Mucosa of descending colon (tissue), 3 donors: ENCODE measurements around the gene SH3BP2. TPM values are rescaled to one million over a fixed set of nuclear protein-coding genes. Genes with fewer than 3 reads are reported as not detected.

Experiments
- ATAC-seq: fragments of 200-7000 bp; cut with Tn5 transposase; one replicate; pipeline ENCODE4 v1.9.1; 2020; ENCODE audit warnings: mild to moderate bottlenecking, moderate library complexity
- DNase-seq, 3 donors: peaks; one replicate each; pipeline ENCODE4 v3.0.0-alpha.2; 2020
- H3K36me3 ChIP-seq: fragments of 200-600 bp; one replicate; pipeline ENCODE4 v1.8.0; 2021; ENCODE audit warnings: low read depth, mild to moderate bottlenecking
- H3K4me1 ChIP-seq: fragments of 200-600 bp; one replicate; pipeline ENCODE4 v1.8.0; 2021; ENCODE audit warnings: low read depth, mild to moderate bottlenecking
- H3K4me3 ChIP-seq: fragments of 200-600 bp; one replicate; pipeline ENCODE4 v1.8.0; 2021; ENCODE audit warnings: mild to moderate bottlenecking
- H3K9me3 ChIP-seq: fragments of 200-600 bp; one replicate; pipeline ENCODE4 v1.8.0; 2021; ENCODE audit warnings: mild to moderate bottlenecking
- intact Hi-C, 2 donors: fragments of 100-400 bp; cut with DNase I in 1 of 2; cut with micrococcal nuclease in 1 of 2; formaldehyde crosslinking; loops; one replicate each; pipeline versions ENCODE4 v1.11.0 to v1.11.1; 2022; cut with DNase I, micrococcal nuclease
- long read RNA-seq, 2 donors: library from polyadenylated mRNA; unstranded; transcript quantifications; one replicate each; pipeline ENCODE4 v2.0.0, GENCODE V29; 2019 to 2021
- total RNA-seq, 3 donors: library from RNA; stranded (reverse); fragmentation: NEBNext Ultra II Directional in 2 of 3; extraction: Animal tissue kit (Norgen Biotek cat#: 25700) in 2 of 3; gene quantifications; one replicate each; pipeline versions ENCODE4 v1.2.1 to v1.2.4, GENCODE V29; 2021 to 2023
- TF ChIP-seq, protein P1 (sequence below): fragments of 200-600 bp; IDR thresholded peaks from one replicate; pipeline ENCODE4 v1.8.0; 2022; ENCODE audit warnings: antibody characterized with exemption, mild to moderate bottlenecking
- donor health status: DM: no; HTN: no; CAD: no; lungs with moderate emphysema.
- donor health status: DM: no; HTN: no; CAD: no.
- donor health status: DM: no; HTN: yes; CAD: no.

SH3BP2 gene, protein sequence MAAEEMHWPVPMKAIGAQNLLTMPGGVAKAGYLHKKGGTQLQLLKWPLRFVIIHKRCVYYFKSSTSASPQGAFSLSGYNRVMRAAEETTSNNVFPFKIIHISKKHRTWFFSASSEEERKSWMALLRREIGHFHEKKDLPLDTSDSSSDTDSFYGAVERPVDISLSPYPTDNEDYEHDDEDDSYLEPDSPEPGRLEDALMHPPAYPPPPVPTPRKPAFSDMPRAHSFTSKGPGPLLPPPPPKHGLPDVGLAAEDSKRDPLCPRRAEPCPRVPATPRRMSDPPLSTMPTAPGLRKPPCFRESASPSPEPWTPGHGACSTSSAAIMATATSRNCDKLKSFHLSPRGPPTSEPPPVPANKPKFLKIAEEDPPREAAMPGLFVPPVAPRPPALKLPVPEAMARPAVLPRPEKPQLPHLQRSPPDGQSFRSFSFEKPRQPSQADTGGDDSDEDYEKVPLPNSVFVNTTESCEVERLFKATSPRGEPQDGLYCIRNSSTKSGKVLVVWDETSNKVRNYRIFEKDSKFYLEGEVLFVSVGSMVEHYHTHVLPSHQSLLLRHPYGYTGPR
- 10 to 100 TPM; 48.1 to 75.3 (median 73.0) TPM for total RNA-seq
- long read RNA-seq, donor 1, partial matches to known transcripts, result 12 of 15 reads
- long read RNA-seq, donor 1, other reads (novel, unspliced or antisense), result 1 of 15 reads
- long read RNA-seq, donor 2, partial matches to known transcripts, result 2 of 12 reads
- long read RNA-seq, donor 2, other reads (novel, unspliced or antisense), result 6 of 12 reads

DNA sequence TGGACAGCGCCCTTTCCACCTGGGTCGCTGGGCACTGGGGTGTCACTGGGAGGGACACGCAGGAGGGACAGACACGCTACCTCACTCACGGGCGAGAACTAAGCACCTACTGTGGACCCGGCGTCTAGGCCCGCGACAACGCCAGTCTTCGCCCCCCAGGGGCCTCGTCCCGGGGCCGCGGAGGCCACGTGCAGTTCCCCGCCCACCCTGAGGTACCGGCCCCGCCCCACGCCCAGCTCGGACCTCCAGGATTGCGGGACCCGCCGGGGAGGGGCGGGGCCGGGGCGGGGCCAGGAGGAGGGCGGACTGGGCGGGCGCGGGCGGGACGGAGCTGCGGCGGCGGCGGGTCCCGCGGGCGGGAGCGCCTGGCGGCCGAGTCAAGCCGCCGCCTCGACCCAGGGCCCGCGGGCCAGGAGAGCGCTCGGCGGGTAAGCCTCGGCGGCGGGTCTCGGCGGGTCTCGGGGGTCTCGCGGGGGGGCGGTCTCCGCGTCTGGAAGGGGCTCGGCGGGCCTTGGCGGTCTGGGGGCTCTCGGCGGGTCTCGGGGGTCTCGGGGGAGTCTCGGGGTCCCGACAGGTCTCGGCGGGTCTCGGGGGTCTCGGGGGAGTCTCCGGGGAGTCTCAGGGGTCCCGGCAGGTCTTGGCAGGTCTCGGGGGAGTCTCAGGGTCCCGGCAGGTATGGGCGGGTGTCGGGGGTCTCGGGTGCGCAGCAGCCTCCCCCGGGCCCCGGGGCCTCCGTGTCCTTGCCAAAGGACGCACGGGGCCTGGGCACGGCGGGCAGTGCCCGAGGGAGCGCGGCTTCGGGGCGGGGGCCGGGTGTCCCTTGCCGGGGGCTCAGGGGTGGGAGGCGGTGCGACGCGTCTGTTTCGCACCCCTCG, at the start of gene SH3BP2:
SH3BP2 (plus strand) TSS at position 375 of the 875 bp plus-strand sequence. CDS start 27,533 bp downstream, outside the sequence.
- intact Hi-C loops, result no loop called here
- Histone ChIP-seq H3K4me1 (peaks cover 48% of the 10 kb centered on the region), H3K9me3 (no peaks in the 10 kb centered on the region), H3K4me3 (peak within 1 kb of the TSS; percentile 34), H3K36me3 (no peaks in the 10 kb centered on the region)
- TF ChIP-seq, protein P1, sequence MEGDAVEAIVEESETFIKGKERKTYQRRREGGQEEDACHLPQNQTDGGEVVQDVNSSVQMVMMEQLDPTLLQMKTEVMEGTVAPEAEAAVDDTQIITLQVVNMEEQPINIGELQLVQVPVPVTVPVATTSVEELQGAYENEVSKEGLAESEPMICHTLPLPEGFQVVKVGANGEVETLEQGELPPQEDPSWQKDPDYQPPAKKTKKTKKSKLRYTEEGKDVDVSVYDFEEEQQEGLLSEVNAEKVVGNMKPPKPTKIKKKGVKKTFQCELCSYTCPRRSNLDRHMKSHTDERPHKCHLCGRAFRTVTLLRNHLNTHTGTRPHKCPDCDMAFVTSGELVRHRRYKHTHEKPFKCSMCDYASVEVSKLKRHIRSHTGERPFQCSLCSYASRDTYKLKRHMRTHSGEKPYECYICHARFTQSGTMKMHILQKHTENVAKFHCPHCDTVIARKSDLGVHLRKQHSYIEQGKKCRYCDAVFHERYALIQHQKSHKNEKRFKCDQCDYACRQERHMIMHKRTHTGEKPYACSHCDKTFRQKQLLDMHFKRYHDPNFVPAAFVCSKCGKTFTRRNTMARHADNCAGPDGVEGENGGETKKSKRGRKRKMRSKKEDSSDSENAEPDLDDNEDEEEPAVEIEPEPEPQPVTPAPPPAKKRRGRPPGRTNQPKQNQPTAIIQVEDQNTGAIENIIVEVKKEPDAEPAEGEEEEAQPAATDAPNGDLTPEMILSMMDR, result no peak
- DNase-seq (peak; percentile 88 to 91 (median 89)), ATAC-seq (peak; percentile 67)

DNA sequence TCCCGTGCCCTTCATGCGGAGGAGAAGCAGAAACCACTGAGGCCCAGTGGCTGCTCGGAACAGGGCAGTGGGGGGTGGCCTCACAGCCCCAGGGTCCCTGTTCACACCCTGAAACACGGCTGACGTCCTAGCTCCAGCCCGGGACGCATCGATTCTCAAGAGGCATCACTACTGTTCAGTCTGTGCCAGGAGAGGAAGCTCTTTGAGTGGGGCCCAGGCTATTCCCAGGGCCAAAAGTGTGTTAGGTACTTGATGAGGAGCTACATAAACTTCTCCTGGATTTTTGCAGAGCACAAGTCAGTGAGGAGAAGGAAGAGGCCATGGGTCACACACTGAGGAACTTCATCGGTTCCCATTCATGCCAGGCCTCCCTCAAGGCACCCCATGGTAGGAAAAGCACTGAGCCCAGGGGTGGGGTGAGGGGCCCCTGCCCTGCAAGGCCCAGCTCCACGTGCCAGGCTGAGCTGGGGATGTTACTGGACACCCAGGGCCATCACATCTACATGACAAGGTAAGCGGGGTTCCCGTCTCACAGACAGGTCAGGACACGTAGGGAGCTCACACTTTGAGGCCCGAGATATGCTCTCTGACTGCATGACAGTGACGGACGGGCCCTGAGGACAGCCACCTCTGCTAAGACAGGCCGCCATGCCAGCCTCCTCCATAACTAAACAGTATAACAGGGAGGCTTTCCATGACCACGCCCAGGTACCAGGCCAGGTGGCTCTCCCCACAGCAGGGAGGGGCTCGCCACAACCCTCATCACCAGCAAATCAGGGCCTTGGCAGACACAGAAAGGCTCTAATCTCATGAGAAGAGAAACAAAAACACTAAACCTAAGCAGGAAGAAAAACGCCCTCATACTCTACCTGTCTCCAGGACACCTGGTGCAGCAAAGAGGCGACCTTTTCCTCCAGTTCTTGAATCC, 49.1 kb upstream of the SH3BP2 start:
- intact Hi-C loops, result no loop called here
- peak; percentile 88 for ATAC-seq
- Histone ChIP-seq H3K36me3 (no peaks in the 10 kb centered on the region), H3K9me3 (no peaks in the 10 kb centered on the region), H3K4me1 (peaks cover 19% of the 10 kb centered on the region), H3K4me3 (no peak overlapping the region)
- TF ChIP-seq, protein P1, result no peak
- DNase-seq, result peak; percentile 74 to 82 (median 76)

DNA sequence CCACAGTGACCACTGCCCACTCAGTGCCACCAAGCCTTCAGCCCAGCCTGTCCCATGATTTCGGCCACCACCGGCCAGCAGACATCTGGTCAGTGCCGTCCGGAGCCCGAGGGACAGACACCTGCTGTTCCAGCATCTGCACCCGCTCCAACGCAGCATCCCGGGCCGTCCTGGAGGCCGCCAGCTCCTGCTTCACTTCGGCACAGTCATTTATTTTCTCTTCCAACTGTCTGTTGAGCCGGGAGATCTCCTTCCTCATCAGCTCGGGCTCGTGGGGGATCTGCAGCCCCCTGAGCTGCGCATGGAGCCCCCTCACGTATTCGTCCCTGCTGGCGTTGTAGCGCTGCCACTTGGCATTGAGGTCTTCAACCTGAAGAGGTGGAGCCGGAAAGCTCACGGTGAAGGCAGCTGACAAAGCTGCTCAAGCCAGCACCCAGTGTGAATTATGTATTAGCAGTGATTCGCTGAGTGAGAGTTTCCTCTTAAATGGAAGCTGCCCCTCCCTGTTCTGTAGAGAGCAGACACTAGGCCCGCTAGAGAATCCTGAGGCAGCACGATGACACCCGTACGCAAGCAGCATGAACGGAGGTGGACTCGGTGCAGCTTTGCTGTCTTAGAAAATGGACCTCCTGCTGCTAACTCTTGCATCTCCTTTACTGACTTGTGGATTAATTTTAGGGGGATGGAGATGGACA, 48.2 kb upstream of the SH3BP2 start:
- Histone ChIP-seq H3K36me3 (no peaks in the 10 kb centered on the region), H3K4me1 (peaks cover 19% of the 10 kb centered on the region), H3K4me3 (no peak overlapping the region), H3K9me3 (no peaks in the 10 kb centered on the region)
- DNase-seq (no peak), ATAC-seq (no peak)
- TF ChIP-seq, protein P1, result no peak
- intact Hi-C loops, result no loop called here

DNA sequence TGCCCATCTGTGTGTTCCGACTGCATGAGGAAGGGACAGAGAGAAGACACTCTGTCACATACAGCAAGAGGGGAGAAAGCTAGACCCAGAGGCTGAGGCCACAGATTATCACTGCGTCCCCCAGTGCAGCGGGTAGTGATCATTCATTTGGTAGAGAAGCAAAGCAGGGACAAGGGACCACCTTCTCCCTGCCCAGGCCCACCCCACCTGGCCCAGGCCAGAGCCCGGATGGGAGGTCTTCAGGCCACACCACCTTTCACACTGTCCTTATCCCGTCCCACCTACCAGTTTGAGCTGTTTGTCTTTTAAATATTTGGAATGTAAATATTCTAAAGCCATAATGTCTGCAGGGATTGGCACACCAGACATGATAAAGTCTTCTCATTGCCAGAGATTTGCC, 47.4 kb upstream of the SH3BP2 start:
- H3K4me3 ChIP-seq, result no peak overlapping the region
- ATAC-seq (no peak), DNase-seq (no peak)
- TF ChIP-seq, protein P1, result no peak
- intact Hi-C loops, result no loop called here
- no peaks in the 10 kb centered on the region for H3K9me3 ChIP-seq
- peaks cover 19% of the 10 kb centered on the region for H3K4me1 ChIP-seq
- no peaks in the 10 kb centered on the region for H3K36me3 ChIP-seq
